WTC11 (cell line): ENCODE data around the gene MATR3. TPM values are rescaled to one million over a fixed set of nuclear protein-coding genes. Genes with fewer than 3 reads are reported as not detected.
A peak's percentile ranks its signal among the peaks of the same experiment; 100 is the strongest.

ENCODE experiments used
- ATF2 ChIP-seq: sonication (generic); formaldehyde crosslinking; IDR thresholded peaks from 2 replicates; pipeline ENCODE4 v1.8.1; 2022; ENCODE audit warnings: low read depth, missing genetic modification reagents, borderline replicate concordance
- CBFB ChIP-seq: sonication (generic); formaldehyde crosslinking; IDR thresholded peaks from 2 replicates; pipeline ENCODE4 v1.8.1; 2022; ENCODE audit warnings: mild to moderate bottlenecking, low read depth, missing genetic modification reagents
- CTCF ChIP-seq: fragments of 200-600 bp; IDR thresholded peaks from 2 replicates; pipeline ENCODE4 v1.8.0; 2022; ENCODE audit warnings: antibody characterized with exemption
- E2F1 ChIP-seq: sonication (generic); formaldehyde crosslinking; IDR thresholded peaks from 2 replicates; pipeline ENCODE4 v1.8.0; 2022; ENCODE audit warnings: mild to moderate bottlenecking, missing genetic modification reagents
- E2F4 ChIP-seq: sonication (generic); formaldehyde crosslinking; IDR thresholded peaks from 2 replicates; pipeline ENCODE4 v1.8.1; 2022; ENCODE audit warnings: low read depth, mild to moderate bottlenecking, moderate library complexity, missing genetic modification reagents, borderline replicate concordance
- ELF4 ChIP-seq: sonication (generic); formaldehyde crosslinking; IDR thresholded peaks from 2 replicates; pipeline ENCODE4 v1.8.1; 2022; ENCODE audit warnings: low read depth, mild to moderate bottlenecking, moderate library complexity, missing genetic modification reagents
- ESRRA ChIP-seq: sonication (generic); formaldehyde crosslinking; IDR thresholded peaks from 2 replicates; pipeline ENCODE4 v1.8.1; 2022; ENCODE audit warnings: mild to moderate bottlenecking, missing genetic modification reagents, borderline replicate concordance
- GRHL2 ChIP-seq: fragments of 250-450 bp; sonication (Bioruptor Pico); IDR thresholded peaks from 2 replicates; pipeline ENCODE4 v1.8.0; 2022; ENCODE audit warnings: mild to moderate bottlenecking, moderate library complexity; ENCODE audit not compliant: insufficient replicate concordance, severe bottlenecking
- JUN ChIP-seq: sonication (generic); formaldehyde crosslinking; IDR thresholded peaks from 2 replicates; pipeline ENCODE4 v1.8.0; 2023; ENCODE audit warnings: mild to moderate bottlenecking, missing genetic modification reagents
- MAX ChIP-seq: sonication (generic); formaldehyde crosslinking; IDR thresholded peaks from 2 replicates; pipeline ENCODE4 v1.8.0; 2022; ENCODE audit warnings: mild to moderate bottlenecking, missing genetic modification reagents
- PRDM15 ChIP-seq: sonication (generic); formaldehyde crosslinking; IDR thresholded peaks from 2 replicates; pipeline ENCODE4 v1.8.0; 2022; ENCODE audit warnings: missing genetic modification reagents
- PRRX2 ChIP-seq: fragments of 250-450 bp; sonication (Bioruptor Pico); IDR thresholded peaks from 2 replicates; pipeline ENCODE4 v1.8.0; 2021; ENCODE audit warnings: mild to moderate bottlenecking
- STAT6 ChIP-seq: sonication (generic); formaldehyde crosslinking; conservative IDR thresholded peaks from 2 replicates; pipeline ENCODE4 v1.8.1; 2023; ENCODE audit warnings: mild to moderate bottlenecking, low read depth, missing genetic modification reagents, moderate library complexity
- ZBTB43 ChIP-seq: sonication (generic); formaldehyde crosslinking; IDR thresholded peaks from 2 replicates; pipeline ENCODE4 v1.8.1; 2023; ENCODE audit warnings: mild to moderate bottlenecking, missing genetic modification reagents
- ZNF121 ChIP-seq: sonication (generic); formaldehyde crosslinking; IDR thresholded peaks from 2 replicates; pipeline ENCODE4 v1.8.0; 2023; ENCODE audit warnings: missing genetic modification reagents
- ZNF281 ChIP-seq: sonication (generic); formaldehyde crosslinking; IDR thresholded peaks from 2 replicates; pipeline ENCODE4 v1.8.0; 2023; ENCODE audit warnings: mild to moderate bottlenecking, missing genetic modification reagents
- ZNF396 ChIP-seq: fragments of 250-450 bp; sonication (Bioruptor Pico); IDR thresholded peaks from 2 replicates; pipeline ENCODE4 v1.8.0; 2021; ENCODE audit warnings: mild to moderate bottlenecking, moderate library complexity, borderline replicate concordance
- ZNF416 ChIP-seq: fragments of 250-450 bp; sonication (Bioruptor Pico); IDR thresholded peaks from 2 replicates; pipeline ENCODE4 v1.9.0; 2021; ENCODE audit warnings: mild to moderate bottlenecking, inconsistent platforms
- ZNF423 ChIP-seq: fragments of 250-450 bp; sonication (Bioruptor Pico); IDR thresholded peaks from 2 replicates; pipeline ENCODE4 v2.1.2; 2022; ENCODE audit warnings: mild to moderate bottlenecking, moderate library complexity
- ZNF671 ChIP-seq: fragments of 250-450 bp; sonication (Bioruptor Pico); IDR thresholded peaks from 2 replicates; pipeline ENCODE4 v1.8.0; 2021; ENCODE audit warnings: mild to moderate bottlenecking
- total RNA-seq: library from RNA; stranded (reverse); gene quantifications from 3 replicates; pipeline ENCODE4 v1.2.3, GENCODE V29; 2021

Gene MATR3
- total RNA-seq, 1 experiment from 2014 or later: 290 TPM

- TF ChIP-seq STAT6 (no peak), E2F4 (peak; percentile 80; the same call in 1 of the 2 replicates), ZNF423 (no peak), ZNF671 (0 out of 2 replicates have a peak, but pooled peaks have one; percentile 70), ESRRA (CRISPR knock-in tag) (0 out of 2 replicates have a peak, but pooled peaks have one; percentile 41), ZNF121 (CRISPR knock-in tag) (no peak), CBFB (CRISPR knock-in tag) (peak; percentile 76; the same call in 1 of the 2 replicates), PRRX2 (CRISPR knock-in tag) (no peak), ATF2 (CRISPR knock-in tag) (peak; percentile 34; the same call in 1 of the 2 replicates), ELF4 (no peak), ZNF416 (CRISPR knock-in tag) (peak; percentile 41; the same call in 1 of the 2 replicates), GRHL2 (CRISPR knock-in tag) (no peak), MAX (CRISPR knock-in tag) (peak; percentile 84), ZNF396 (CRISPR knock-in tag) (no peak), E2F1 (0 out of 2 replicates have a peak, but pooled peaks have one; percentile 65), JUN (CRISPR knock-in tag) (peak; percentile 80; the same call in 1 of the 2 replicates), CTCF (no peak), ZBTB43 (CRISPR knock-in tag) (no peak), PRDM15 (peak; percentile 21; the same call in 1 of the 2 replicates), ZNF281 (peak; percentile 68; the same call in 1 of the 2 replicates)
Measured at GRCh38 chr5:139293507-139294373, at the start of gene MATR3 (continued).
